K562 (cell line): Measurements from ENCODE around the gene GYS1. TPM values are rescaled to one million over a fixed set of nuclear protein-coding genes. Genes with fewer than 3 reads are reported as not detected.
"Not testable (repeated sequence)": the region's sequence is repeated elsewhere in the genome, so short reads cannot be mapped to it uniquely, and the experiment has no call there.

ENCODE experiments used
- ATAC-seq: fragments of 200-7000 bp; cut with Tn5 transposase; 3 replicates; pipeline ENCODE4 v1.9.1; 2020; ENCODE audit warnings: moderate library complexity
- BruUV-seq: library from RNA; stranded (reverse); fragments of 400-500 nt; replicated peaks from 2 replicates; lab custom pipeline; 2021; lab: Mats Ljungman, UMichigan
- CTCF ChIA-PET: fragments of 300-600 bp; formaldehyde crosslinking; extraction: SDS; loops from one replicate; lab custom pipeline; 2021; ENCODE audit warnings: low intra/inter-chr PET ratio; lab: Yijun Ruan, JAX
- POLR2A ChIA-PET: fragments of 300-600, 350-650 bp; sonication (Branson Sonifier 250); formaldehyde crosslinking; extraction: SDS; loops from one replicate; lab custom pipeline; 2021; ENCODE audit warnings: antibody characterized with exemption, inconsistent platforms; lab: Yijun Ruan, JAX
- DNase-seq, 4 experiments: peaks; one replicate each; pipeline versions ENCODE4 v3.0.0 to v3.0.0-alpha.2; 2011 to 2018; ENCODE audit warnings: low spot score in 3 of 4, mixed read lengths in 3 of 4; ENCODE audit errors: extremely low read depth in 1 of 4
- FAIRE-seq: peaks from 2 replicates; lab custom pipeline; 2011; peaks lifted over from hg19 to GRCh38; lab: Jason Lieb, UNC
- H2AFZ ChIP-seq: 2 replicates; pipeline ENCODE4 v1.6.0; 2011; ENCODE audit warnings: low read depth, low read length, control low read depth, inconsistent platforms
- H3K27ac ChIP-seq: fragments of 200-600 bp; 3 replicates; pipeline ENCODE4 v1.8.0; 2011; ENCODE audit warnings: low read depth, mild to moderate bottlenecking, control low read depth, inconsistent platforms, low read length, moderate library complexity, mixed read lengths; ENCODE audit errors: extremely low read depth
- H3K27me3 ChIP-seq, 2 experiments: fragments of 300-600 bp in 1 of 2; 2 replicates in 1 of 2; 3 replicates in 1 of 2; pipeline versions ENCODE4 v1.6.0 to v1.8.0; 2011; ENCODE audit warnings: inconsistent platforms in 2 of 2, low read length in 2 of 2, mild to moderate bottlenecking in 1 of 2, mixed read lengths in 1 of 2, moderate library complexity in 1 of 2; ENCODE audit not compliant: control insufficient read depth in 2 of 2, insufficient read depth in 2 of 2
- H3K36me3 ChIP-seq: fragments of 300-600 bp; 3 replicates; pipeline ENCODE4 v1.8.0; 2011; ENCODE audit warnings: mild to moderate bottlenecking, low read length, inconsistent platforms; ENCODE audit not compliant: control insufficient read depth, insufficient read depth
- H3K4me1 ChIP-seq, 2 experiments: fragments of 200-600 bp in 1 of 2; replicated peaks in 1 of 2; 2 replicates in 1 of 2; 3 replicates in 1 of 2; pipeline versions ENCODE4 v1.5.1 to v1.8.0; 2011; ENCODE audit warnings: inconsistent platforms in 2 of 2, low read length in 2 of 2, mild to moderate bottlenecking in 1 of 2, mixed read lengths in 1 of 2, moderate library complexity in 1 of 2; ENCODE audit not compliant: control insufficient read depth in 2 of 2, insufficient read depth in 2 of 2
- H3K4me2 ChIP-seq: 2 replicates; pipeline ENCODE4 v1.6.1; 2011; ENCODE audit warnings: low read length, control low read depth, inconsistent platforms, mixed read lengths; ENCODE audit not compliant: insufficient read depth
- H3K4me3 ChIP-seq: fragments of 200-600 bp; sonication (generic), shearing (Covaris generic); 2 replicates; pipeline ENCODE4 v1.5.1; 2016; ENCODE audit warnings: control low read depth, inconsistent platforms
- H3K79me2 ChIP-seq: fragments of 200-600 bp; 3 replicates; pipeline ENCODE4 v1.8.0; 2011; ENCODE audit warnings: low read length, inconsistent platforms; ENCODE audit not compliant: control insufficient read depth, insufficient read depth
- H3K9ac ChIP-seq, 2 experiments: 2 replicates each; pipeline versions ENCODE4 v1.6.0 to v1.6.1; 2011; ENCODE audit warnings: low read depth in 2 of 2, low read length in 2 of 2, control low read depth in 1 of 2, inconsistent platforms in 1 of 2, mild to moderate bottlenecking in 1 of 2, mixed read lengths in 1 of 2; ENCODE audit not compliant: insufficient read depth in 1 of 2
- H3K9me1 ChIP-seq: one replicate; pipeline ENCODE4 v1.6.0; 2011; ENCODE audit warnings: inconsistent platforms, mild to moderate bottlenecking, low read length, moderate library complexity; ENCODE audit not compliant: control insufficient read depth, insufficient read depth
- H3K9me3 ChIP-seq: replicated peaks from 2 replicates; pipeline ENCODE4 v1.5.1; 2011; ENCODE audit warnings: low read depth, low read length, inconsistent platforms; ENCODE audit not compliant: control insufficient read depth, insufficient read depth
- H4K20me1 ChIP-seq: replicated peaks from 2 replicates; pipeline ENCODE4 v1.6.1; 2011; ENCODE audit warnings: low read length, inconsistent platforms, mixed read lengths; ENCODE audit not compliant: control insufficient read depth, insufficient read depth
- BMI1 ChIP-seq: fragments of 150-350 bp; IDR thresholded peaks from 2 replicates; pipeline ENCODE4 v1.6.1; 2014; ENCODE audit warnings: low read length
- ESRRA ChIP-seq: fragments of 450-650 bp; IDR thresholded peaks from 2 replicates; pipeline ENCODE4 v1.6.1; 2014; ENCODE audit warnings: low read depth, mild to moderate bottlenecking, moderate library complexity, borderline replicate concordance
- HDGF ChIP-seq: fragments of 450-650 bp; IDR thresholded peaks from 2 replicates; pipeline ENCODE4 v1.6.1; 2016
- IFI16 ChIP-seq: fragments of 250-450 bp; sonication (Bioruptor Pico); IDR thresholded peaks from 2 replicates; pipeline ENCODE4 v2.1.2; 2022; ENCODE audit warnings: mild to moderate bottlenecking, inconsistent platforms
- MYC ChIP-seq, 2 experiments: fragments of 250-450 bp in 1 of 2; sonication (Bioruptor Pico) in 1 of 2; IDR thresholded peaks; 2 replicates each; pipeline versions ENCODE4 v1.5.1 to v1.6.1; 2012 to 2021; ENCODE audit warnings: low read depth in 2 of 2, borderline replicate concordance in 1 of 2, improper control_type of control experiment in 1 of 2, low read length in 1 of 2, mild to moderate bottlenecking in 1 of 2, moderate library complexity in 1 of 2
- NBN ChIP-seq: fragments of 450-650 bp; IDR thresholded peaks from 2 replicates; pipeline ENCODE4 v1.6.1; 2016; ENCODE audit warnings: low read depth, mild to moderate bottlenecking
- SRF ChIP-seq, 2 experiments: fragments of 250-450, 450-650 bp in 1 of 2; sonication (Bioruptor Pico) in 1 of 2; sonication (generic) in 1 of 2; formaldehyde crosslinking; IDR thresholded peaks; 2 replicates each; pipeline versions ENCODE4 v1.5.0 to v1.5.1; 2020 to 2022; ENCODE audit warnings: mild to moderate bottlenecking in 1 of 2, missing genetic modification reagents in 1 of 2
- ZBTB49 ChIP-seq: sonication (generic); formaldehyde crosslinking; IDR thresholded peaks from 2 replicates; pipeline ENCODE4 v1.8.0; 2022; ENCODE audit warnings: missing genetic modification reagents, mild to moderate bottlenecking, borderline replicate concordance
- ZKSCAN3 ChIP-seq: fragments of 250-450 bp; sonication (Bioruptor Pico); IDR thresholded peaks from 2 replicates; pipeline ENCODE4 v1.4.0; 2020
- ZNF324 ChIP-seq: fragments of 250-450 bp; sonication (Bioruptor Pico); IDR thresholded peaks from 2 replicates; pipeline ENCODE4 v1.4.0; 2020; ENCODE audit warnings: mild to moderate bottlenecking
- WGBS: fragments of 100-300 bp; shearing (Covaris generic); methylation state at CpG from one replicate; pipeline ENCODE4 v1.1.6; 2016; ENCODE audit warnings: low coverage, mixed read lengths; ENCODE audit not compliant: insufficient coverage; ENCODE audit errors: missing lambda C conversion rate; 5-methylcytosine and 5-hydroxymethylcytosine counted together
- in situ Hi-C: fragments of 300-500 bp; cut with MboI; formaldehyde crosslinking; loops from 4 replicates; pipeline ENCODE4 v1.15.0; 2018; ENCODE audit warnings: inconsistent platforms, mixed read lengths
- intact Hi-C: fragments of 100-400 bp; cut with micrococcal nuclease; formaldehyde crosslinking; loops from 2 replicates; pipeline ENCODE4 v1.14.2; 2022
- polyA plus RNA-seq, 8 experiments: library from polyadenylated mRNA; depleted of rRNA in 4 of 8; stranded (reverse) in 5 of 8; unstranded in 3 of 8; fragments of >200 nt; fragmentation: Nextera tagmentation in 2 of 8; fragmentation: Illumina TruSeq in 1 of 8; extraction: Ambion mirVana in 2 of 8; extraction: Trizol in 1 of 8; gene quantifications; 2 replicates each; pipeline versions ENCODE4 v1.2.1 to v1.2.3, GENCODE V29; 2011 to 2014; ENCODE audit warnings: inconsistent platforms in 1 of 8, missing spikeins in 1 of 8
- total RNA-seq, 7 experiments: library from RNA; depleted of rRNA in 6 of 7; stranded (reverse); fragments of >200 nt in 6 of 7; fragmentation: Illumina TruSeq in 2 of 7; extraction: Trizol in 2 of 7; gene quantifications; 2 replicates each; pipeline versions ENCODE4 v1.2.1 to v1.2.3, GENCODE V29; 2011 to 2021; ENCODE audit warnings: low replicate concordance in 1 of 7
- TF ChIP-seq, protein P1 (sequence below): sonication (generic); formaldehyde crosslinking; IDR thresholded peaks from 2 replicates; pipeline ENCODE4 v1.8.0; 2023; ENCODE audit warnings: mild to moderate bottlenecking, missing genetic modification reagents

Gene GYS1
- total and polyA plus RNA-seq, 9 of the 15 experiments (the other 6 are each of a cell fraction or from before 2014, with no cell fraction given): 1.9 to 31.1 (median 15.2) TPM

DNA sequence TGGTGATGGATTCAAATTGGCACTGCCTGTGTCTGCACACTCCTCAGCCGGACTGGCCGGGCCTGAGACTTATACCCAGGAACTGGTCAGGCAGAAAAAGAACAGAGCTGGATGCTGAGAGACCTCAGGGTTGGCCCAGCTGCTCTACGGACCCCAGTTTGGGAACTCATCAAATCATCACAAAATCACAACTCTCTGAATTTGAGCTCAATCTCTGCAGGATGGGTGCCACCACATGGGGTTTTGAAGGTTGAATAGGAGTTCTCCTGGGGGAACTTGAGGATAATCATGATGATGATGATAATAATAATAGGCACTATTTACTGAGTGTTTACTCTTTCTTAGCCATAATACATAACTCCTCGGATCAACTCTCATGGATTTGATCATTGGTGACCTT lies 49.6 kb upstream of the GYS1 start:
- not testable (repeated sequence) for H3K9me1 ChIP-seq, BruUV-seq
- 0% methylated on average over 1 of the region's 4 CpGs for WGBS

DNA sequence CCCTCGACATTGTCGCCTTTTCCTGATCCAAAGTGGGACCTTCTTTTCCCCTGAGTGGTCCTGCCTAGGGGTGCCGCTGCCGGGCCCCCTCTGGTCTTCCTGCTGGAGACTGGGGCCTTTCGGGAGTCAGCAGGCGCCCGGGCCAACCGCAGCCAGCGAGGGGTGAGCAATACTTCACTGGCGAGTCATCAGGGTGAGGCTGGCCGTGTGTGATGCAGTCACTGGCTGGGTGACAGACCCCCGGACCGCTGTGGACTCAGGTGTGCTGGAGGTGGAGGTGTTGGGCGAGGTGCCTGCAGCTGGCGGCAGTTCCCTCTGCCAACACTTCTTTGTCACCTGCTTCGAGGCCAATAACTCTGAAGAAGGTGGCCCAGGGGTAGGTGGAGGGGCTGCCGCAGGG lies 49.1 kb upstream of the GYS1 start:
- Histone ChIP-seq H2AFZ (no peak overlapping the region), H3K36me3 (no peaks in the 10 kb centered on the region), H3K79me2 (no peaks in the 10 kb centered on the region), H3K4me2 (no peak overlapping the region), H3K9ac (peak overlapping the region in 1 of 2 experiments; percentile 26; a peak in 1 of 4 replicates), H3K27me3 (no peaks in the 10 kb centered on the region; a peak in 1 of 5 replicates), H3K4me1 (peaks cover 0 to 7% of the 10 kb centered on the region in 2 experiments; a peak in 2 of 5 replicates), H3K4me3 (no peak overlapping the region), H3K9me3 (no peaks in the 10 kb centered on the region), H4K20me1 (no peaks in the 10 kb centered on the region), H3K9me1 (no peaks in the 10 kb centered on the region), H3K27ac (no peak overlapping the region)
- ChIA-PET CTCF (no interaction called here), POLR2A (no interaction called here)
- DNase-seq (no peak), ATAC-seq (no peak), FAIRE-seq (no peak)
- intact Hi-C loops: no loop called here
- WGBS: 5% methylated on average over 17 of the region's 17 CpGs
- TF ChIP-seq BMI1: no peak
- TF ChIP-seq, protein P1, sequence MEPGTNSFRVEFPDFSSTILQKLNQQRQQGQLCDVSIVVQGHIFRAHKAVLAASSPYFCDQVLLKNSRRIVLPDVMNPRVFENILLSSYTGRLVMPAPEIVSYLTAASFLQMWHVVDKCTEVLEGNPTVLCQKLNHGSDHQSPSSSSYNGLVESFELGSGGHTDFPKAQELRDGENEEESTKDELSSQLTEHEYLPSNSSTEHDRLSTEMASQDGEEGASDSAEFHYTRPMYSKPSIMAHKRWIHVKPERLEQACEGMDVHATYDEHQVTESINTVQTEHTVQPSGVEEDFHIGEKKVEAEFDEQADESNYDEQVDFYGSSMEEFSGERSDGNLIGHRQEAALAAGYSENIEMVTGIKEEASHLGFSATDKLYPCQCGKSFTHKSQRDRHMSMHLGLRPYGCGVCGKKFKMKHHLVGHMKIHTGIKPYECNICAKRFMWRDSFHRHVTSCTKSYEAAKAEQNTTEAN (CRISPR knock-in tag): no peak
- no peak for TF ChIP-seq ZNF324 (CRISPR knock-in tag)
- TF ChIP-seq MYC (IDR thresholded peaks at IDR 0.05; ENCODE audit: low read depth, low read length): no peak
- no peak for TF ChIP-seq MYC (CRISPR knock-in tag; IDR thresholded peaks at IDR 0.05; ENCODE audit: borderline replicate concordance, low read depth)
- no peak for TF ChIP-seq IFI16 (CRISPR knock-in tag)
- TF ChIP-seq HDGF: no peak
- TF ChIP-seq NBN: no peak
- no peak for TF ChIP-seq SRF (CRISPR knock-in tag; IDR thresholded peaks at IDR 0.05)
- no peak for TF ChIP-seq ZKSCAN3 (CRISPR knock-in tag)
- TF ChIP-seq ZBTB49 (CRISPR knock-in tag): no peak
- no peak for TF ChIP-seq ESRRA
- in situ Hi-C loops: no loop called here
- no TSS peak for BruUV-seq

More for the DNA sequence above, 49.6 kb upstream of the GYS1 start:
- DNase-seq, H3K4me2 ChIP-seq, H4K20me1 ChIP-seq, in situ Hi-C loops, intact Hi-C loops, ATAC-seq, H3K4me1 ChIP-seq, H3K9ac ChIP-seq, H3K36me3 ChIP-seq, H3K27ac ChIP-seq, H3K79me2 ChIP-seq, H3K4me3 ChIP-seq, CTCF ChIA-PET, POLR2A ChIA-PET, FAIRE-seq, H3K27me3 ChIP-seq, H3K9me3 ChIP-seq, H2AFZ ChIP-seq: not testable (repeated sequence)
